GM23338 (cell line): Measurements from ENCODE around the gene TPST2. TPM values are rescaled to one million over a fixed set of nuclear protein-coding genes. Genes with fewer than 3 reads are reported as not detected.

ENCODE experiments used
- ATAC-seq: fragments of 200-7000 bp; cut with Tn5 transposase; 3 replicates; pipeline ENCODE4 v1.9.1; 2020
- DNase-seq: peaks from one replicate; pipeline ENCODE4 v3.0.0-alpha.2; 2015; ENCODE audit warnings: low spot score
- H2AFZ ChIP-seq: fragments of 200-600 bp; sonication (generic); 2 replicates; pipeline ENCODE4 v1.8.0; 2016; ENCODE audit warnings: antibody characterized with exemption, mild to moderate bottlenecking, moderate library complexity
- H3F3A ChIP-seq: fragments of 200-600 bp; sonication (generic); replicated peaks from 2 replicates; pipeline ENCODE4 v1.8.0; 2017; ENCODE audit warnings: antibody characterized with exemption, mixed run types, low read depth
- H3K27ac ChIP-seq: fragments of 200-600 bp; sonication (generic); 2 replicates; pipeline ENCODE4 v1.6.1; 2016; ENCODE audit warnings: low read depth
- H3K27me3 ChIP-seq: fragments of 200-600 bp; sonication (generic); 2 replicates; pipeline ENCODE4 v1.8.0; 2016; ENCODE audit warnings: mild to moderate bottlenecking, mixed run types, moderate library complexity; ENCODE audit not compliant: insufficient read depth
- H3K36me3 ChIP-seq: fragments of 200-600 bp; sonication (generic); 2 replicates; pipeline ENCODE4 v1.8.0; 2016; ENCODE audit warnings: mild to moderate bottlenecking; ENCODE audit not compliant: insufficient read depth
- H3K4me1 ChIP-seq: fragments of 200-600 bp; sonication (generic); 2 replicates; pipeline ENCODE4 v1.8.0; 2016; ENCODE audit warnings: mild to moderate bottlenecking, moderate library complexity; ENCODE audit not compliant: insufficient read depth
- H3K4me2 ChIP-seq: fragments of 200-600 bp; sonication (generic); 2 replicates; pipeline ENCODE4 v1.7.1; 2017; ENCODE audit warnings: mixed run types
- H3K4me3 ChIP-seq: fragments of 200-600 bp; sonication (generic); 2 replicates; pipeline ENCODE4 v1.6.1; 2016; ENCODE audit warnings: mixed run types
- H3K79me2 ChIP-seq: fragments of 200-600 bp; sonication (generic); replicated peaks from 2 replicates; pipeline ENCODE4 v1.8.0; 2017; ENCODE audit warnings: mild to moderate bottlenecking; ENCODE audit not compliant: insufficient read depth
- H3K9me2 ChIP-seq: fragments of 200-600 bp; sonication (generic); 2 replicates; pipeline ENCODE4 v1.8.0; 2017; ENCODE audit not compliant: insufficient read depth
- H4K20me1 ChIP-seq: fragments of 200-600 bp; sonication (generic); replicated peaks from 2 replicates; pipeline ENCODE4 v1.8.0; 2017; ENCODE audit warnings: mild to moderate bottlenecking; ENCODE audit not compliant: insufficient read depth
- H3K27ac Mint-ChIP-seq: 2 replicates; pipeline ENCODE4 v1.8.0; 2020; ENCODE audit warnings: inconsistent platforms, mild to moderate bottlenecking, moderate library complexity, mixed read lengths
- H3K27me3 Mint-ChIP-seq: 3 replicates; pipeline ENCODE4 v1.8.0; 2022; ENCODE audit warnings: low read depth, mild to moderate bottlenecking, moderate library complexity, mixed read lengths, inconsistent platforms; ENCODE audit not compliant: insufficient read depth, poor library complexity
- H3K36me3 Mint-ChIP-seq: 3 replicates; pipeline ENCODE4 v1.8.0; 2021; ENCODE audit warnings: low read depth, mild to moderate bottlenecking, inconsistent platforms, moderate library complexity, mixed read lengths
- H3K4me1 Mint-ChIP-seq: 3 replicates; pipeline ENCODE4 v1.8.0; 2020; ENCODE audit warnings: mild to moderate bottlenecking, inconsistent platforms, mixed read lengths
- H3K4me3 Mint-ChIP-seq: 3 replicates; pipeline ENCODE4 v1.8.0; 2021; ENCODE audit warnings: moderate library complexity, mild to moderate bottlenecking, inconsistent platforms, mixed read lengths
- H3K9me3 Mint-ChIP-seq: 3 replicates; pipeline ENCODE4 v1.8.0; 2020; ENCODE audit warnings: moderate library complexity, mild to moderate bottlenecking, inconsistent platforms, mixed read lengths
- CREB1 ChIP-seq: fragments of 250-450 bp; sonication (Bioruptor Pico); IDR thresholded peaks from 2 replicates; pipeline ENCODE4 v1.5.0; 2020; ENCODE audit warnings: low read depth, mild to moderate bottlenecking, moderate library complexity
- CTCF ChIP-seq, 2 experiments: fragments of 200-600 bp in 1 of 2; sonication (generic) in 1 of 2; conservative IDR thresholded peaks; 2 replicates each; pipeline versions ENCODE4 v1.5.1 to v1.6.1; 2016 to 2017; ENCODE audit warnings: antibody characterized with exemption in 2 of 2, low read depth in 2 of 2, mild to moderate bottlenecking in 2 of 2, moderate library complexity in 1 of 2
- EZH2 ChIP-seq: fragments of 200-600 bp; sonication (generic); IDR thresholded peaks from one replicate; pipeline ENCODE4 v1.8.0; 2017; ENCODE audit warnings: antibody characterized with exemption, mild to moderate bottlenecking, low read depth; ENCODE audit not compliant: unreplicated experiment
- EZH2phosphoT487 ChIP-seq: fragments of 200-600 bp; sonication (generic); IDR thresholded peaks from one replicate; pipeline ENCODE4 v1.8.1; 2018; ENCODE audit warnings: antibody characterized with exemption; ENCODE audit not compliant: unreplicated experiment
- JUNB ChIP-seq: IDR thresholded peaks from one replicate; pipeline ENCODE4 v1.6.1; 2016; ENCODE audit warnings: antibody characterized with exemption; ENCODE audit not compliant: unreplicated experiment
- POLR2AphosphoS5 ChIP-seq: IDR thresholded peaks from 2 replicates; pipeline ENCODE4 v1.6.1; 2016; ENCODE audit warnings: antibody characterized with exemption, low read depth
- REST ChIP-seq: IDR thresholded peaks from one replicate; pipeline ENCODE4 v1.6.1; 2018; ENCODE audit warnings: antibody characterized with exemption; ENCODE audit not compliant: unreplicated experiment
- STAT1 ChIP-seq: IDR thresholded peaks from one replicate; pipeline ENCODE4 v1.6.1; 2016; ENCODE audit warnings: antibody characterized with exemption; ENCODE audit not compliant: unreplicated experiment
- ZNF114 ChIP-seq: fragments of 250-450 bp; sonication (Bioruptor Pico); IDR thresholded peaks from 2 replicates; pipeline ENCODE4 v1.5.0; 2020; ENCODE audit warnings: mild to moderate bottlenecking, moderate library complexity
- ZNF331 ChIP-seq: fragments of 250-450 bp; sonication (Bioruptor Pico); IDR thresholded peaks from 2 replicates; pipeline ENCODE4 v1.5.0; 2020; ENCODE audit warnings: low read depth, mild to moderate bottlenecking, moderate library complexity
- ZNF462 ChIP-seq: fragments of 250-450 bp; sonication (Bioruptor Pico); IDR thresholded peaks from 2 replicates; pipeline ENCODE4 v1.5.0; 2020; ENCODE audit warnings: mild to moderate bottlenecking, moderate library complexity
- polyA plus RNA-seq: library from polyadenylated mRNA; unstranded; fragments of >200 nt; fragmentation: Nextera tagmentation; extraction: Ambion mirVana; gene quantifications from 2 replicates; pipeline ENCODE4 v1.2.1, GENCODE V29; 2016
- total RNA-seq: library from RNA; depleted of rRNA; stranded (reverse); fragments of >200 nt; shearing (Covaris generic); gene quantifications from 2 replicates; pipeline ENCODE4 v1.2.3, GENCODE V29; 2014
- TF ChIP-seq, protein P1 (sequence below): IDR thresholded peaks from 2 replicates; pipeline ENCODE4 v1.6.1; 2016; ENCODE audit warnings: antibody characterized with exemption

The TPST2 gene
- total and polyA plus RNA-seq, 2 experiments from 2014 or later: 37.9 to 127 TPM

DNA sequence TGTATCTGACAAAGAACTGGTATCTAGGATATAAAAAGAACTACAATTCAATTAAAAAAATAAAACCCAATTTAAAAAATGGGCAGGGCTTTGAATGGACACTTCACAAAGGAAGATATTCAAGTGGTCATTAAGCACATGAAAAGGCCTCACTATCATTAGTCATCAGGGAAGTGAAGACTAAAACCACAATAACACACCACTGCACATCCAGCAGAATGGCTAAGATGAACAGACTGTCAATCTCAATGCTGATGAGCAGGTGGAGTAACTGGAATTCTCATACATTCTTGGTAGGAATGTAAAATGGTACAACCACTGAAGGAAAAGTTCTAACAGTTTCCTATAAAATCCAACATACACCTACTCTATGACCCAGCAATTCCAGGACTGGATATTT is 115.2 kb downstream of the TPST2 start:
- Histone ChIP-seq H3K27me3 (no peaks in the 10 kb centered on the region), H3K27ac (no peak overlapping the region), H3F3A (no peaks in the 10 kb centered on the region), H3K9me2 (no peaks in the 10 kb centered on the region), H3K4me2 (no peak overlapping the region), H3K36me3 (peaks cover 65% of the 10 kb centered on the region), H3K79me2 (peaks cover 13% of the 10 kb centered on the region), H3K4me1 (no peaks in the 10 kb centered on the region; the same call in 1 of the 2 replicates), H4K20me1 (peaks cover 15% of the 10 kb centered on the region; the same call in 1 of the 2 replicates), H2AFZ (no peak overlapping the region), H3K4me3 (no peak overlapping the region)
- Mint-ChIP-seq H3K9me3 (no peaks in the 10 kb centered on the region), H3K27ac (no peak overlapping the region), H3K36me3 (peaks cover 71% of the 10 kb centered on the region), H3K4me3 (no peak overlapping the region), H3K4me1 (peaks cover 3% of the 10 kb centered on the region), H3K27me3 (no peaks in the 10 kb centered on the region)
- ATAC-seq: no peak
- TF ChIP-seq EZH2 (no peak), REST (no peak), ZNF331 (CRISPR knock-in tag) (no peak), CTCF (conservative IDR thresholded peaks at IDR 0.05; ENCODE audit: low read depth in 2 of 2) (no peak), STAT1 (no peak), JUNB (no peak), CREB1 (CRISPR knock-in tag) (no peak), POLR2AphosphoS5 (no peak), EZH2phosphoT487 (no peak), ZNF462 (no peak), ZNF114 (no peak)
- TF ChIP-seq, protein P1, sequence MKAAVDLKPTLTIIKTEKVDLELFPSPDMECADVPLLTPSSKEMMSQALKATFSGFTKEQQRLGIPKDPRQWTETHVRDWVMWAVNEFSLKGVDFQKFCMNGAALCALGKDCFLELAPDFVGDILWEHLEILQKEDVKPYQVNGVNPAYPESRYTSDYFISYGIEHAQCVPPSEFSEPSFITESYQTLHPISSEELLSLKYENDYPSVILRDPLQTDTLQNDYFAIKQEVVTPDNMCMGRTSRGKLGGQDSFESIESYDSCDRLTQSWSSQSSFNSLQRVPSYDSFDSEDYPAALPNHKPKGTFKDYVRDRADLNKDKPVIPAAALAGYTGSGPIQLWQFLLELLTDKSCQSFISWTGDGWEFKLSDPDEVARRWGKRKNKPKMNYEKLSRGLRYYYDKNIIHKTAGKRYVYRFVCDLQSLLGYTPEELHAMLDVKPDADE: no peak
- no peak for DNase-seq
